Measurements from ENCODE around the gene GNAS-AS1.

The GNAS-AS1 gene

DNA sequence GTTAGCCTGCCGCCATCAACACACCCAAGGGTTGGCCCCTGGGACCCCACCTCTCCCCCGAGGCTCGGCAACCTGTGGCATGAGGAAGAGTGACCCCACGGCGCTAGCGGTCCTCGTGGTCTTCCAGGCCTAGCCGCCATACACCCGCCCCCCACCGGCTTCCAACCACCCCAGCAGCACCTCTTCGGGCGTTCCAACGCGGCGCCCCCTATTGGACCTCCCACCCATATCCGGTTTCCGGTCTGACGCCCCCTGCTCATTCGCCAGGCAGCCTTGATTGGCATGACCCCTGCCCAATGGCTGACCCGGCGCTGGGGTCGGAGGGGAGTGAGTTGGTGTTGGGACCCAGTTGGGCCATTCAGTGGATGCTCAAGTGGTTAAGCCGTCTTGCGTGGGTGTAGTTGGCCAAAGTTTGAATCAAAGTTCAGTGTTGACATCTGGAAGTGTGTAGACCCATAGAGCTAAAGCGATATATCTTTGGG is at the start of gene GNAS-AS1:
TSS of gene GNAS-AS1 (minus strand) at position 210 of the 482 bp plus-strand sequence.
- peak; percentile 70 to 82 (median 76) for DNase-seq (ENCODE audit: low read depth in 3 of 3)

DNA sequence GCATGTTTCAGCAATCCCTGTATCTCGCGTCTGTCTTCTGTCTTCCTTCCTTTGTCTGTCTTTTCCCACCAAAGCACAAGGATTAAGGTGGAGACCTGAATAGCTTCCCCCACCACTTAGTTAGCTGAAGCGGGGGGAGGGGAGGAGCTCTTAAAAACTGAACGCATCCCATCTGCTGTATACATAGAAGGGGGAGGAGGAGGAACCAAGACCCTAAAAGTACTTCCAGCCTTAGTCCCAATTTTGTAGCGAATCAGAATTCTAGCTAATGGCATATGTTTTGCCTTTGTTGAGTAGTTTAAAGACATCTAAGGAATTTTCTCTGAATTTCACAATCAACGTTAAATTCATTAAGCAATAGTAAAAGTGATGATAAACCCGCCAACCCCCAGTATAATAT is 49.7 kb upstream of the GNAS-AS1 start:
- no peak for DNase-seq (ENCODE audit: low read depth in 3 of 3)

GRCh38 chr20:58899512-58899911 is 48.8 kb upstream of the GNAS-AS1 start:
- no peak for DNase-seq (ENCODE audit: low read depth in 3 of 3)

DNA sequence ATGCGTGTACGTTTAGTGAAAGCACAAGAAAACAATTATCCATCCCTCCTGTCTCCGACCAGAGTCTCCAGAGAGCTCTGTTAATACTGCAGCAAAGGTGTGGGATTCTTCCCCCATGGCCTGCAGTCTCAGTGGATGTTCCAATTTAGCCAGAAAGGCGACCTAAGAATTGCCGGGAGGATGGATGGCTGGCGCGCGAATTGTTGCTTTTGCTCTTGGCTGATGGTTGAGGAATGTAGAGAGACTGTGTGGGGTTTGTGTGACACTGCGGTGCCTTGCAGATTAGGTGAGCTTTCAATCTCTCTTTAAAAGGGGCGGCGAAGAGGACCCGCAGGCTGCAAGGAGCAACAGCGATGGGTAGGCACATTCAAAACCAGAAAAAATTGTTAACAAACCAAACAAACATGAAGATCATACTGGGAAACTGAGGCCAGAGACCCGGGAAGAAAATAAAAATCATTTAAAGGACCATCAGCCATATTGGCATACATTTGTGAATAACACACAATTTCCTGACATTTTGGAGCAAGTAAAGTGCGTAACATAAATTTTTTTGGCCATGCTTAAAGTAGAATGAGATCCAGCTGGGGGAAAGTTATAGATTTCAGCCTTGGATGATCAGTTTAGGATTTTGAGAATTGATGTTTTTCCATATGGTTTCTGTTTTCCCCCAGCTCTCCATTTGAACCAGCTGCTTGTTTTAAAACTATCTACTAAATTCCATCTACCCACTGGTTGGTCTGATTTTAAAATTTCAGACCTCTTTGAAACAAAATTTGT is 48.1 kb upstream of the GNAS-AS1 start:
- DNase-seq (ENCODE audit: low read depth in 3 of 3) = no peak

DNA sequence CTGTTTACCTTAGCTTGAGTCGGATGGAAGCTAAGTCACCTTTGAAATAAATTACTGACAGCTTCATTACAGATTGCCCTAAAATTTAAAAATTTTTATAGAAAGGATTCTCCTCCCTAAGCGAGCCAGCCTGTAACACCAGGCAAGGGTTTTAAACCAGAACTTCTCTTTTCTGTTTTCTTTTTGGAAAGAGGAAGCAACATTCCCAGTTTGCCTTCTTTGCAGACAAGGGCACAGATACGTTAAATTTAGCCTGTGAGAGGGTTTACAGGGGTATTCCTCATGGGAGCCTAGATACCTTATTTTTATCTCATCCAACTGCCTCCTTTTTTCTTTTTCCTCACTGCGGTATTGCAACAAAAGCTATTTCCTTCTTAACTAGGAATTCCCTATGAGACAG is 46.8 kb upstream of the GNAS-AS1 start:
- no peak for DNase-seq (ENCODE audit: low read depth in 3 of 3)

DNA sequence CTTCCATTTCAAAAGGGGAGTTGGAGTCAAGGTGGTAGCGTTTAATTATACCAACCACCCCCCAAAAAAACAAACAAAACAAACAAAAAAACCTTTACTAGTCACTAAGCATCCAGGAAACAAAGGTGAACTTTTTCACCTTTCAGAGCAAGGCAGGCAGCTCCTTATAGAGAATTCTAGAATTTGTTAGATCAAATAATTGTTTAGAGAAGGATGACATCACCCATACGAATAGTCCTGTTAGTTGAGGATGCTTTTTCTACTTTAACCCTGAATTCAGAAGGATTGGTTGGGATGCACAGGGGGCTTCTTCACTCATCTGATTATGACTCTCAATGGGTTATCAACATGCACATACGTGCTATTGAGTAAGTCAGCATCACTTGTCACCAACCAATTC is 46.1 kb upstream of the GNAS-AS1 start:
- DNase-seq (ENCODE audit: low read depth in 3 of 3) = no peak

DNA sequence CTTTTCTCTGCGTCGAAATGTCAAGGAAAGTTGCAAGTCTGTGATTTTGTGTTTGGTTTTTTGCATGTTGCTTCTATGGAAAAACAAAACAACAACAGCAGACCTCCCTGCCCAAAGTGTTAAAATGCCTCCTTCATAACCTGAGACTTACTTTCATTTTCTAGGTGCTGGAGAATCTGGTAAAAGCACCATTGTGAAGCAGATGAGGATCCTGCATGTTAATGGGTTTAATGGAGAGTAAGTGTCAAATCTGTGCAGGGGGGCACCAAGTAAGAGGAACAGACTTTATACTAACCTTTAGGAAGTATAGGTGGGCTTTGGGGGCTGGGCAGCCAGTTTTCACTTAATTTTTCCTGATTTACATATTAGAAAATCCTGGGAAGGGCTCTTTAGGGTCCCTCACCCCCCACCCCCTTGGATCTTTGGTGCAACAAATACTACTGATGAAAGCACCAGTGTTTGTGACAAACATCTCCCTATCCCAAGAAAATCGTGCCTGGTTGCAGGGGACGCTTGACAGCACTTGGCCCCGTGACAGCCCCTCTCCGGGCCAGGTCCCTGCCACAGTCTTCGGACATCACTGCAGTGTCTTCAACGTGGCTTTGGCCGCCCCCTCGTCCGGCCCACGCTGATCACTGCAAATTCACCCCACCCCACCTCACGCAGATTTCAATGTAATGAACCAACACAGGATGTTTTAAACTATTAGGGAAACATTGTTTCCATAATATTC is 44.9 kb upstream of the GNAS-AS1 start:
- DNase-seq (ENCODE audit: low read depth in 3 of 3) = no peak

GRCh38 chr20:58894652-58895447 is 44.1 kb upstream of the GNAS-AS1 start:
- no peak for DNase-seq (ENCODE audit: low read depth in 3 of 3)

- DNase-seq (ENCODE audit: low read depth in 3 of 3) = peak; percentile 21 to 49 (median 48)
These were observed 42.8 kb upstream of the GNAS-AS1 start for GRCh38 chr20:58893355-58894120.

GRCh38 chr20:58892932-58893224 is 42.2 kb upstream of the GNAS-AS1 start:
- DNase-seq (ENCODE audit: low read depth in 3 of 3) = no peak

DNA sequence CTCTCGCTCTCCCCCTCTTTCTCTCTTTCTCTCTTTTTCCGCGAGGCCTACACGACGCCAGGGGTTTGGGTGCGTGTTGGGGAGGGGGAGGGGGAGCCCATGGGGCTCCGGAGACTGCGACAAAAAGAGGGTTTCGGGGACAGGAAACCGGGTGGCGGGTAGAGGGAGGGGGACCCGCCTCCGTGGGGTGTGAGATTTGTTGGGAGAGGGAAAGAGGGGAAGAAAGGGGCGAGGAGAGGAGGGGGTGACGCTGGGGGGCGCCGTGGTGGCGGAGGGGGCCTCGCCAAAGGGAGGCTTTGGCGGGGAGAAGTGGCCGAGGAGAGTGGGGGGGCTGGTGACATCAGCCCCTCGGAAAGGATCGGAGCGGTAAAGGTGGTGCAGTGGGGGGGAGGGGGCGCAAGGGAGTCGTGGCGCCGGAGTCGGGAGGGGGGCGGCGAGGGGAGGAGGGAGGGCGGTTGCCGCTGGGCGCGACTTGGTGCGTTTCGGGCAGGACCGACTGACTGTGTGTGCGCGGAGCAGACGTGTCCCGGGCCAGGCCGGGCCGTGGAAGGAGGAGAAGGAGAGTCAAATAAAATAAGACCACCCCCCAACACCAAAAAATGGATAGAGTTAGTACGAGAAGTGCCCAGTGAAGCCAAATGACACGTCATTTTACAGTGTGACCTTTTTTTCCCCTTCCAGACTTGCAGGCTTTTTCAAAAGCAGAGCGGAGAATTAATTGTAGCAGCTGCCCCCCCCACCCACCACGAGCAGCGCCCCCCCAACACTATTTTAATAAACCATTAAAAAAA is 41.6 kb upstream of the GNAS-AS1 start:
- peak; percentile 48 to 85 (median 59) for DNase-seq (ENCODE audit: low read depth in 3 of 3)

DNA sequence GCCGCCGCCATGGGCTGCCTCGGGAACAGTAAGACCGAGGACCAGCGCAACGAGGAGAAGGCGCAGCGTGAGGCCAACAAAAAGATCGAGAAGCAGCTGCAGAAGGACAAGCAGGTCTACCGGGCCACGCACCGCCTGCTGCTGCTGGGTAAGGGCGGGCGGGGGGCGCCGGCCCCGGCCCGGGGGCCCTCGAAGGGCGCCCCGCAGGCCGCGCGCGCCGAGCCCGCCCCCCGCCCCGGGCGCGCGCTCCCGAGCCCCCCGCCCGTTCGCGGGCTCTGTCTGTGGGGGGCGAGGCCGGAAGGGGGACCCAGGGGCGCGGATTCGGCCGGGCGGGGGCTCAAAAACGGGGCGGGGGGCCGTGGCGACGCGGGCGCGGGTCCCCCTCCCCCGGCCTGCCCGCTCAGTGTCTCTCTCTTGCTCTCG is 41.0 kb upstream of the GNAS-AS1 start:
- DNase-seq (ENCODE audit: low read depth in 3 of 3) = no peak

- DNase-seq (ENCODE audit: low read depth in 3 of 3) = peak; percentile 35 to 66 (median 39)
These were observed 40.5 kb upstream of the GNAS-AS1 start for GRCh38 chr20:58891086-58891717.

DNA sequence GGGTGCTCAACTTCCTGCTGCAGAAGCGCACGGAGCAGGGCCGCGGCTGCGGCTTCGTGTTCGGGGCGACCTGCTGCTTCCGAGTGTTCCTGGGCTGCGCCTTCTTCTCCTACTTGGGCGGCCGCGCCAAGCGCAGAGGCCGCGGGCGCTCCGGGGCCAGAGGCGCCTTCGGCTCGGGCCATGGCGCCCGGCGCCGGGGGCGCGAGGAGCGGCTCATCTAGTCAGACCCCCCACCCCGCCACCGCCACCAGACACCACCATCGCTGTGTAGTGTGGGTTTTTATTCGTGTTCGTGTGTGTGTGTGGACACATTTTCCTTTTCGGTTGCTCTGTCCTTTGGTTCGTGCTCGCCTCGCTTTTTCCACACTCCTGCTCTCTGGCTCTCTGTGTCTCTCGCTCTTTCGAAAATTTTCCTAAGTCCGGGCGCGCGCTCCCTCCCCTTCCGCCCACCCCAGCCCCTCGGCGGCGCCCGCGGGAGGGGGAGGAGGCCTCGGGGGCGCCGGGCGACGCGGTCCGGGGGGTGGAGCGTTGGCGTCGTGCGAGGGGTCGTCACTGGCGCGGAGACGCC is 39.9 kb upstream of the GNAS-AS1 start:
- DNase-seq (ENCODE audit: low read depth in 3 of 3) = peak in 2 of 3 donors; percentile 32 to 55

GRCh38 chr20:58889798-58890517 is 39.3 kb upstream of the GNAS-AS1 start:
- no peak for DNase-seq (ENCODE audit: low read depth in 3 of 3)

DNA sequence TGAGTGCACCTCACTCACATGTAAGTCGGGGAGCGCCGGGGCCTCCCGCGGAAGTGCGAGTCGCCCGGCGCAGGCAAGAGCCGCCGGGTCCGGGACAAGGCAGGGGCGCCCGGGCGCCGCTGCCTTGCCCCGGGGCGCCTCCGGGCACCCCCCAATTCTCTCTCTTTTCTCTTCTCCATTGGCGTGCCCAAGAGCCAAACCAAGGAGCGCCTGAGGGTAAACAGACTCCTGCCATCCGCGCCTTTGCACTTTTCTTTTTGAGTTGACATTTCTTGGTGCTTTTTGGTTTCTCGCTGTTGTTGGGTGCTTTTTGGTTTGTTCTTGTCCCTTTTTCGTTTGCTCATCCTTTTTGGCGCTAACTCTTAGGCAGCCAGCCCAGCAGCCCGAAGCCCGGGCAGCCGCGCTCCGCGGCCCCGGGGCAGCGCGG is 38.6 kb upstream of the GNAS-AS1 start:
- no peak for DNase-seq (ENCODE audit: low read depth in 3 of 3)

GRCh38 chr20:58888521-58889333 is 38.0 kb upstream of the GNAS-AS1 start:
- peak; percentile 53 to 74 (median 67) for DNase-seq (ENCODE audit: low read depth in 3 of 3)

DNA sequence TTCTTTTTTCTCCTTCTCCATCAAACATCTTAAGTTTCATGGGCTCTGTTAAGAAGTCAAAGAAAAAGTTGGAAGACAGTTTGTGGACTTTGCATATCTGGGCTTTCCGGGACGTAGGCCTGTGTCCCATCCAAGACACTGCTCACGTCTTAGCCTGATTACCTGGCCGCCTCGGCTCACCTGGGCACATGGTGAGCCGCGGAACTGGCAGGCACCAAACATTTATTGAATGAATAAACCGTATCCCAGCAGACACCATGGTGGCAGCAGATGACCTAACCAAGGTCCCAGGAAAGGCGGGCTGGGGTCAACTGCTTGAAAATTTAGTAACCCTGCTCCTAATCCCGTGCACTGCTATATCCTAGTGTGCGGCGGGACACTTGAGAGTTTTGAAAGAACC is 37.4 kb upstream of the GNAS-AS1 start:
- DNase-seq (ENCODE audit: low read depth in 3 of 3) = no peak
